HUDEP-2 (cell line): ENCODE results near the gene RPL38.
A peak's percentile ranks its signal among the peaks of the same experiment; 100 is the strongest.

ENCODE experiments used
- DNase-seq, 76 experiments: peaks; one replicate each; lab custom pipeline; 2025; ENCODE audit not compliant: unreplicated experiment in 76 of 76; lab: John Stamatoyannopoulos, UW

Gene RPL38

GRCh38 chr17:74203439-74204240 is at the start of gene RPL38:
RPL38 (plus strand) TSS chr17:74203678; CDS start chr17:74203956, 278 bp downstream.
- peak in 74 of 76 experiments; percentile 63 to 97 (median 90) for DNase-seq

GRCh38 chr17:74153821-74154430 is 49.6 kb upstream of the RPL38 start:
- DNase-seq: no peak

GRCh38 chr17:74156878-74157277 is 46.6 kb upstream of the RPL38 start:
- no peak for DNase-seq

GRCh38 chr17:74157366-74157765 is 46.1 kb upstream of the RPL38 start:
- no peak for DNase-seq

GRCh38 chr17:74158761-74159160 is 44.7 kb upstream of the RPL38 start:
- no peak for DNase-seq

- no peak for DNase-seq
These were observed 44.1 kb upstream of the RPL38 start for GRCh38 chr17:74159226-74159840.

- no peak for DNase-seq
These were observed 42.6 kb upstream of the RPL38 start for GRCh38 chr17:74160656-74161502.

- DNase-seq: no peak
These were observed 42.0 kb upstream of the RPL38 start for GRCh38 chr17:74161503-74161875.

GRCh38 chr17:74163271-74163821 is 40.1 kb upstream of the RPL38 start:
- DNase-seq: no peak

GRCh38 chr17:74163836-74164235 is 39.6 kb upstream of the RPL38 start:
- DNase-seq: no peak

GRCh38 chr17:74164446-74165045 is 38.9 kb upstream of the RPL38 start:
- DNase-seq: no peak

- DNase-seq: no peak
These were observed 37.6 kb upstream of the RPL38 start for GRCh38 chr17:74165797-74166365.

- no peak for DNase-seq
These were observed 32.6 kb upstream of the RPL38 start for GRCh38 chr17:74170924-74171323.

- DNase-seq: no peak
These were observed 30.8 kb upstream of the RPL38 start for GRCh38 chr17:74172700-74173099.

- peak in 41 of 76 experiments; percentile 1 to 56 (median 21) for DNase-seq
These were observed 26.9 kb upstream of the RPL38 start for GRCh38 chr17:74176546-74177001.

GRCh38 chr17:74177018-74177450 is 26.4 kb upstream of the RPL38 start:
- DNase-seq: no peak

- no peak for DNase-seq
These were observed 23.9 kb upstream of the RPL38 start for GRCh38 chr17:74179576-74179975.

- DNase-seq: no peak
These were observed 23.1 kb upstream of the RPL38 start for GRCh38 chr17:74180336-74180735.

- no peak for DNase-seq
These were observed 22.1 kb upstream of the RPL38 start for GRCh38 chr17:74181341-74181740.
